LNCaP clone FGC (cell line): ENCODE measurements around the gene NCOR1.

Experiments
- DNase-seq: peaks from one replicate; pipeline ENCODE4 v3.0.0-alpha.2; 2011; ENCODE audit warnings: low read depth
- H3K4me3 ChIP-seq: 2 replicates; pipeline ENCODE4 v1.5.1; 2011; ENCODE audit warnings: mild to moderate bottlenecking, low read depth, low read length, control low read depth
- TF ChIP-seq, protein P1 (sequence below): IDR thresholded peaks from 2 replicates; pipeline ENCODE4 v1.5.1; 2012; ENCODE audit warnings: mild to moderate bottlenecking; ENCODE audit not compliant: control insufficient read depth, insufficient read depth; ENCODE audit errors: extremely low read depth

Gene NCOR1

DNA sequence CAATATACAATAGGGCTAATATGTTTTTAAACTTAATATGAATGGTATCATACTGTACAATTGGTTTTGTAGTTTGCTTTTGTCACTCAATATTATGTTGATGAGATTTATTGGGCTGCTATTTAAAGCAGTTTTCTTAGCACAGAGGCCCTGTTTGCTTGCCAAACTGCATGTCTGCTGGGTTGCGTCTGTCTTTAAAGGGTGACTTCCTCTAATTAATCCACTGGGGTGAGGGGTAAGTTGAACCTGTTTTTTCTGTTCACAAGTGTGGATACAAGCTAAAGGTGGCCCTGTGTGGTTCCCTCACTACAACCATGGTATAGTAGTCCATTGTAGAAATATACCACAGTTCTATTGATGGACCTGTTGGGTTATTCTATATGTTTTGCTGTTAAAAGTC is 196.0 kb downstream of the NCOR1 start:
- no peak overlapping the region for H3K4me3 ChIP-seq
- no peak for DNase-seq
- TF ChIP-seq, protein P1, sequence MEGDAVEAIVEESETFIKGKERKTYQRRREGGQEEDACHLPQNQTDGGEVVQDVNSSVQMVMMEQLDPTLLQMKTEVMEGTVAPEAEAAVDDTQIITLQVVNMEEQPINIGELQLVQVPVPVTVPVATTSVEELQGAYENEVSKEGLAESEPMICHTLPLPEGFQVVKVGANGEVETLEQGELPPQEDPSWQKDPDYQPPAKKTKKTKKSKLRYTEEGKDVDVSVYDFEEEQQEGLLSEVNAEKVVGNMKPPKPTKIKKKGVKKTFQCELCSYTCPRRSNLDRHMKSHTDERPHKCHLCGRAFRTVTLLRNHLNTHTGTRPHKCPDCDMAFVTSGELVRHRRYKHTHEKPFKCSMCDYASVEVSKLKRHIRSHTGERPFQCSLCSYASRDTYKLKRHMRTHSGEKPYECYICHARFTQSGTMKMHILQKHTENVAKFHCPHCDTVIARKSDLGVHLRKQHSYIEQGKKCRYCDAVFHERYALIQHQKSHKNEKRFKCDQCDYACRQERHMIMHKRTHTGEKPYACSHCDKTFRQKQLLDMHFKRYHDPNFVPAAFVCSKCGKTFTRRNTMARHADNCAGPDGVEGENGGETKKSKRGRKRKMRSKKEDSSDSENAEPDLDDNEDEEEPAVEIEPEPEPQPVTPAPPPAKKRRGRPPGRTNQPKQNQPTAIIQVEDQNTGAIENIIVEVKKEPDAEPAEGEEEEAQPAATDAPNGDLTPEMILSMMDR: no peak

- TF ChIP-seq, protein P1: peak; percentile 29
- H3K4me3 ChIP-seq: no peak overlapping the region
- no peak for DNase-seq
Measured at GRCh38 chr17:16013943-16014407, 201.4 kb downstream of the NCOR1 start.

- no peak overlapping the region for H3K4me3 ChIP-seq
- DNase-seq: no peak
- TF ChIP-seq, protein P1: no peak
Measured at GRCh38 chr17:16007439-16007838, 207.9 kb downstream of the NCOR1 start.

DNA sequence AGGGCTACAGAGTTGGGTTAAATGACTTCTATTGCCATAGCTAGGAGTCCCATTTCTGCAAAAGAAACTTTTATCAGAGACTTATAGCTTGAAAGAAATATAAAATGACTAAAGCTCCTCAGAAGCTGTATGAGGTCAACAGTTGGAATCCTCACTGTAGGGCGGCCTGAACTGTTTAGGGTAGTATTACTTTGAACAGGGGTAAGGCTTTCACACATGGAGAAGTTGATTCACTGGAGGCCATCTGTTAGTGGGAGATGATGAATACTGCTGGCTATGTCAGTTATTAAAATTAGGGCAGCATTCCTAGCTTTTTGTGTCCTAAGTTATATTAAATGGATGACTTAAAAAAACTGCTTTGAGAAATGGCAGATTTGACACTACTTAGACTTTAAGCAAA is 209.7 kb downstream of the NCOR1 start:
- no peak overlapping the region for H3K4me3 ChIP-seq
- TF ChIP-seq, protein P1: no peak
- DNase-seq: no peak

- H3K4me3 ChIP-seq: no peak overlapping the region
- no peak for DNase-seq
- TF ChIP-seq, protein P1: no peak
Measured at GRCh38 chr17:16003841-16004240, 211.5 kb downstream of the NCOR1 start.

DNA sequence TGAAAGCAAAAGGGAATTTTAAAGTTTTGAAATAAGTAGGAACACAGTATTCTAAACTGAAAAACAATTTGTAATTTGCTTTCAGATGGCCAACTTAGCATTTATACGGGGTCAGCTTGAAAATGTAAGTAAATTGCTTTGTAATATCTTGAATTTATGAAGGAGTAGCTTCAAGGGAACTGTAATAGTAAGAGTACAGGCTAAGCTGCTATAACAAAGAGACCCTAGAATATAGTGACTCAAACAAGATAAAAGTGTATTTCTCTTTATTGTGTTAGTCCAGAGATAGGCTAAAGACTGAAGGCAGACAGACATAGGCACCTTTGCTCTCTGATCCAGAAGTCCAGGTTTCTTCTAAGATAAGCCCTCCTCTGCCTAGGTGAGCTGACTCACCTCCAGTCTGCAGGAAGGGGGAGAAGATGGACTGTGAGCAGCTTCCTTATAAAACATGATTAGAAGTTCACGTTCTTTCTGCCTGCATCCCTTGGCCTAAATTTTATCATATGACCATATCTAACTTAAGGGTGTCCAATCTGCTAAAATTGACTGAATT is 212.6 kb downstream of the NCOR1 start:
- no peak overlapping the region for H3K4me3 ChIP-seq

More for the DNA sequence above, 212.6 kb downstream of the NCOR1 start:
- TF ChIP-seq, protein P1: no peak
- DNase-seq: no peak
